A673 (cell line): ENCODE data around the gene PNPLA1. TPM values are rescaled to one million over a fixed set of nuclear protein-coding genes. Genes with fewer than 3 reads are reported as not detected.

Experiments
- BruUV-seq: library from RNA; stranded (reverse); fragments of 400-500 nt; replicated peaks from 2 replicates; lab custom pipeline; 2021; lab: Mats Ljungman, UMichigan
- CTCF ChIA-PET: fragments of 300-600 bp; sonication (Branson Sonifier 250); formaldehyde crosslinking; loops from one replicate; lab custom pipeline; 2022; ENCODE audit warnings: antibody characterized with exemption; lab: Charles Lee
- POLR2A ChIA-PET: fragments of 300-600 bp; sonication (Branson Sonifier 250); formaldehyde crosslinking; loops from one replicate; lab custom pipeline; 2022; ENCODE audit warnings: antibody characterized with exemption; ENCODE audit not compliant: low non-redundant PET; lab: Charles Lee
- DNase-seq: peaks from one replicate; pipeline ENCODE4 v3.0.0-alpha.2; 2015; ENCODE audit warnings: low spot score
- H3K27ac ChIP-seq: fragments of 200-600 bp; sonication (generic); 2 replicates; pipeline ENCODE4 v1.5.1; 2016; ENCODE audit warnings: mixed run types, low read depth, mild to moderate bottlenecking, mixed read lengths, antibody characterized with exemption, low read length; ENCODE audit not compliant: poor library complexity, severe bottlenecking
- H3K27me3 ChIP-seq: fragments of 200-600 bp; sonication (generic); replicated peaks from 2 replicates; pipeline ENCODE4 v1.6.1; 2017; ENCODE audit warnings: mixed run types, low read depth, mild to moderate bottlenecking, mixed read lengths, antibody characterized with exemption, low read length; ENCODE audit not compliant: insufficient read depth, poor library complexity
- H3K36me3 ChIP-seq: fragments of 200-600 bp; sonication (generic); 2 replicates; pipeline ENCODE4 v1.6.1; 2016; ENCODE audit warnings: mixed run types, mild to moderate bottlenecking, mixed read lengths, antibody characterized with exemption, low read length; ENCODE audit not compliant: insufficient read depth, poor library complexity, severe bottlenecking
- H3K4me1 ChIP-seq: fragments of 200-600 bp; sonication (generic); 2 replicates; pipeline ENCODE4 v1.6.1; 2017; ENCODE audit warnings: mixed run types, mild to moderate bottlenecking, mixed read lengths, antibody characterized with exemption, low read length; ENCODE audit not compliant: insufficient read depth, poor library complexity, severe bottlenecking
- H3K4me3 ChIP-seq: fragments of 200-600 bp; sonication (generic); 2 replicates; pipeline ENCODE4 v1.5.1; 2016; ENCODE audit warnings: low read depth, mixed run types, mild to moderate bottlenecking, mixed read lengths, low read length; ENCODE audit not compliant: poor library complexity, severe bottlenecking
- H3K9me3 ChIP-seq: fragments of 200-600 bp; sonication (generic); 2 replicates; pipeline ENCODE4 v1.6.1; 2016; ENCODE audit warnings: mixed run types, low read depth, mild to moderate bottlenecking, mixed read lengths, antibody characterized with exemption, low read length; ENCODE audit not compliant: poor library complexity, severe bottlenecking
- EZH2 ChIP-seq: fragments of 200-600 bp; sonication (generic); IDR thresholded peaks from 2 replicates; pipeline ENCODE4 v1.6.1; 2017; ENCODE audit warnings: borderline replicate concordance, low read depth, mild to moderate bottlenecking, mixed read lengths, antibody characterized with exemption, low read length; ENCODE audit not compliant: poor library complexity, severe bottlenecking
- intact Hi-C: fragments of 100-400 bp; cut with micrococcal nuclease; formaldehyde crosslinking; loops from one replicate; pipeline ENCODE4 v1.10.0; 2022; ENCODE audit not compliant: unreplicated experiment
- total RNA-seq: library from RNA; stranded (reverse); gene quantifications from 2 replicates; pipeline ENCODE4 v1.2.3, GENCODE V29; 2021
- TF ChIP-seq, protein P1 (sequence below): fragments of 300-800, 200-600 bp; sonication (generic); conservative IDR thresholded peaks from 2 replicates; pipeline ENCODE4 v1.5.1; 2017; ENCODE audit warnings: low read depth, mild to moderate bottlenecking, antibody characterized with exemption, low read length, moderate library complexity, mixed read lengths

PNPLA1 gene
- total RNA-seq, 1 experiment from 2014 or later: 0.26 TPM

DNA sequence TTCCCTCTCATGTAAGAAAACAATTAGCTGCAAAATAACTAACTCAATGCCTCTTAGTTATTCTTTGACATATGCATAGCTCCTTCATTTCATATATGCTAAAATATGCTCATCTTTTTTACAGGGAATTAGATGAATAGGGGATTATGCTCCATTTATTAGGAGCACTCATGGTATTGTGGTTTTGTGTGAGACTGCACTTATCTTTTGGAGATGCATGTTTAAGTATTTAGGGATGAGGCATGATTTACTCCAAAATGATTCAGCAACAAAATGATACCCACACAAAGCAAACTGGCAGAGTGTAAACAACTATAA is 58.0 kb downstream of the PNPLA1 start:
- Histone ChIP-seq H3K27ac (no peak overlapping the region), H3K4me1 (no peaks in the 10 kb centered on the region), H3K9me3 (no peaks in the 10 kb centered on the region), H3K36me3 (no peaks in the 10 kb centered on the region), H3K27me3 (no peaks in the 10 kb centered on the region), H3K4me3 (no peak overlapping the region)
- ChIA-PET POLR2A (no interaction called here), CTCF (interaction anchor here (1.2 kb wide), 1 partner anchor 26 kb away, joined by 4 read pairs; no protein-coding TSS in a partner anchor)
- intact Hi-C loops: no loop called here
- BruUV-seq: no TSS peak
- DNase-seq: no peak
- TF ChIP-seq EZH2: no peak
- TF ChIP-seq, protein P1, sequence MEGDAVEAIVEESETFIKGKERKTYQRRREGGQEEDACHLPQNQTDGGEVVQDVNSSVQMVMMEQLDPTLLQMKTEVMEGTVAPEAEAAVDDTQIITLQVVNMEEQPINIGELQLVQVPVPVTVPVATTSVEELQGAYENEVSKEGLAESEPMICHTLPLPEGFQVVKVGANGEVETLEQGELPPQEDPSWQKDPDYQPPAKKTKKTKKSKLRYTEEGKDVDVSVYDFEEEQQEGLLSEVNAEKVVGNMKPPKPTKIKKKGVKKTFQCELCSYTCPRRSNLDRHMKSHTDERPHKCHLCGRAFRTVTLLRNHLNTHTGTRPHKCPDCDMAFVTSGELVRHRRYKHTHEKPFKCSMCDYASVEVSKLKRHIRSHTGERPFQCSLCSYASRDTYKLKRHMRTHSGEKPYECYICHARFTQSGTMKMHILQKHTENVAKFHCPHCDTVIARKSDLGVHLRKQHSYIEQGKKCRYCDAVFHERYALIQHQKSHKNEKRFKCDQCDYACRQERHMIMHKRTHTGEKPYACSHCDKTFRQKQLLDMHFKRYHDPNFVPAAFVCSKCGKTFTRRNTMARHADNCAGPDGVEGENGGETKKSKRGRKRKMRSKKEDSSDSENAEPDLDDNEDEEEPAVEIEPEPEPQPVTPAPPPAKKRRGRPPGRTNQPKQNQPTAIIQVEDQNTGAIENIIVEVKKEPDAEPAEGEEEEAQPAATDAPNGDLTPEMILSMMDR: no peak

GRCh38 chr6:36328600-36328999 is 58.7 kb downstream of the PNPLA1 start:
- DNase-seq: no peak
- ChIA-PET CTCF (interaction anchor here (1.2 kb wide), 1 partner anchor 26 kb away, joined by 4 read pairs; no protein-coding TSS in a partner anchor), POLR2A (no interaction called here)
- Histone ChIP-seq H3K4me1 (no peaks in the 10 kb centered on the region), H3K27me3 (no peaks in the 10 kb centered on the region), H3K36me3 (no peaks in the 10 kb centered on the region), H3K4me3 (no peak overlapping the region), H3K9me3 (no peaks in the 10 kb centered on the region), H3K27ac (no peak overlapping the region)
- no TSS peak for BruUV-seq
- TF ChIP-seq, protein P1: no peak
- no peak for TF ChIP-seq EZH2
- intact Hi-C loops: no loop called here

DNA sequence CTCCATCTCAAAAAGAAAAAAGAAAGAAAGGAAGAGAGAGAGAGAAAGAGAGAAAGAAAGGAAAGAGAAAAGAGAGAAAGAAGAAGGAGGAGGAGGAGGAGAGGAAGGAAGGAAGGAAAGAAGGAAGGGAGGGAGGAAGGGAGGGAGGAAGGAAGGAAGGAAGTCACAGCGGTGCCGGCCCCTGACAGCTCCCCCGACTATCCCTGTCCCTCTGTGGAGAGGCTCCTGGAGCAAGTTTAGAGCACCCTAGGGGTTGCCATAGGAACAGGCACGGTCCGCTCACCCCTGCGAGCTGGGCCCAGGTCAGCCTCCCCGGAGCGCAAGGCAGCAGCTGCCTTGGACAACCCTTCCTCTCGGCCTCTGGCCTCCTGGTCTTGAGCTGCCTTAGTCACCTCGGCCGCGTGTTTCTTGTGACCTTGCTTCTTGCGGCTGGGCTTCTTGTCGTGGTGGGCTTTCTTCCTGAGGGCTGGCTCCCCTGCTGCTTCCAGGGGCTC is 60.0 kb downstream of the PNPLA1 start:
- Histone ChIP-seq H3K9me3 (no peaks in the 10 kb centered on the region), H3K4me1 (no peaks in the 10 kb centered on the region), H3K27me3 (peaks cover 3% of the 10 kb centered on the region), H3K36me3 (no peaks in the 10 kb centered on the region), H3K4me3 (no peak overlapping the region), H3K27ac (no peak overlapping the region)
- ChIA-PET POLR2A (no interaction called here), CTCF (no interaction called here)
- TF ChIP-seq EZH2: no peak
- TF ChIP-seq, protein P1: no peak
- DNase-seq: no peak
- intact Hi-C loops: no loop called here
- BruUV-seq: no TSS peak
